Cerebellar nuclear complex (tissue), 1 donor: ENCODE data around the gene SLC25A22.
A peak's percentile ranks its signal among the peaks of the same experiment; 100 is the strongest.

Experiments used
- DNase-seq, 2 experiments: peaks; one replicate each; lab custom pipeline; 2025; lab: John Stamatoyannopoulos, UW

SLC25A22 gene

DNA sequence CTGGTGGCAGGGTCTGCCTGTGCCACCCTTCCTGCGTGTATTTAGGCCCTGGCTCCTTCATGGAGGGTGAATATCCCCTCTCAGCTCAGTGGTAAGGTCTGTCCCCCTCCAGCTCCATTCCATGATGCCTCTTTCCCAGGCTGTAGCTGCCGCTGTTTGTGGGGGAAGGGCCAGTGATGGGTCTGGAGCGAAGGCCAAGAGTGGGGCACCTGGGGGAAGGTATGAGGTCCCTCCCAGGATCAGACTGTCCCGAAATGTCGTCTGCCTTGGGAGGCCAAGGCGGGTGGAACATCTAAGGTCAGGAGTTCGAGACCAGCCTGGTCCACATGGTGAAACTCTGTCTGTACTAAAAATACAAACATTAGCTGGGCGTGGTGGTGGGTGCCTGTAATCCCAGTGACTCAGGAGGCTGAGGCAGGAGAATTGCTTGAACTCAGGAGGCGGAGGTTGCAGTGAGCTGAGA lies 35.8 kb upstream of the SLC25A22 start:
- no peak for DNase-seq

DNA sequence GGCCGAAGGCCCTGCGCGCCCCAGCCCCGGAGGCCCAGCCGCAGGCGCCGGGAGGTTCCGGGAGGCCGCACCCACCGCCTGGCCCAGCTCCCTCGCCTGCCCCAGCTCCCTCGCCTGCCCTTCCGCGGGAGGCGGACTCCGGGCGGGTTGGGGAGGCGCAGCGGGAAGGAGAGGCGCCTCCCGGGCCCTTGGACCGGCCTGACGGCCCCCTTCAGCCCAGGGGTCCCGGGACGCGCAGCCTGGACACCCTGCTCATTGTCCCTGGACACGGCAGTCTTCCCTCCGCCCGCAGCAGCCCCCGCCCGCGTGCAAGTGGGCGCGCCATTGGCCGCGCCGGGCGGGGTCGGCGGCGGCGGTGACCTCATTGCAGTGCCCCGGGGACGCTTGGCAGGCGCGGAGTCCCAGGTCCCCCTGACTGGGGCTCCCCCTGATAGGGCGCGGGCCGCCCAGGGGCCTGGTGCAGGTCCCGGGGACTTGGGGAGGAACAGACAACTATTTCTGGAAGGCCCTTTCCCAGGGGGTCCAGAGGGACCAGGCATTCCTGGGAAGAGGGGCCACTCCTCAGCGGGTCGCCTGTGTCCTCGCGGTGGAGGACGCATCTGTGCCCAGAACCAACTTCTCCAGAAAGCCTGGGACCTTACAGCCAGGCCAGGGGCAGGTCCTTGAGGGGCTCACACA lies 35.2 kb upstream of the SLC25A22 start:
- DNase-seq, result no peak

DNA sequence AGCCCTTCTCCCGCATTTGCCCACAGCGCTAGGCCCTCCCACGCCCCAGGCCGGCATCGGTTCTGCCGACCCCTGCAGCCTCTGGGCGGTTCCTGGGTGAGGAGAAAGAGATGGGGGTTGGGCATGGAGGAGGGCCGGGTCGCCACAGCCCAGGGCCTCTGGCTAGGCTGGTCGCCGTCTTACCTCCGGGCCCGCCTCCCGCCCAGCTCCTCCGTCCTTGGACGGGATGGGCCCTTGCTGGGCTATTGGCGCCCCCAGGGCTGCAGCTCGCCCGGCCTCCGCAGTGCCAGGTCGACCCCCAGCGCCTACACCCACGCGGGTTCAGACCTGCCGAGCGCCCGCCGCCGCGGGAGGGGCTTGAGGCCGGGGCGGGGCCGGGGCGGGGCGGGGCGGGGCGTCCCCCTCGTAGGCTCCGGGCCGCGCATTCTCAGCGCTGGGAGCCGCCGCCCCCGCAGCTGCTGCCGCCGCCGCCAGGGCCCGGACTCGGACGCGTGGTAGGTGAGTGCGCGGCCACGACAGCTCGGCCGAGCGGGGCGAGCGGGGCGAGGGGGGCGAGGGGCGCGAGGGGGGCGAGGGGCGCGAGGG lies 34.5 kb upstream of the SLC25A22 start, which contains the start of gene CD151:
CD151 (plus strand) TSS at position 424 of the 585 bp plus-strand sequence. CDS start 3,118 bp downstream, outside the sequence.
- DNase-seq, result no peak

DNA sequence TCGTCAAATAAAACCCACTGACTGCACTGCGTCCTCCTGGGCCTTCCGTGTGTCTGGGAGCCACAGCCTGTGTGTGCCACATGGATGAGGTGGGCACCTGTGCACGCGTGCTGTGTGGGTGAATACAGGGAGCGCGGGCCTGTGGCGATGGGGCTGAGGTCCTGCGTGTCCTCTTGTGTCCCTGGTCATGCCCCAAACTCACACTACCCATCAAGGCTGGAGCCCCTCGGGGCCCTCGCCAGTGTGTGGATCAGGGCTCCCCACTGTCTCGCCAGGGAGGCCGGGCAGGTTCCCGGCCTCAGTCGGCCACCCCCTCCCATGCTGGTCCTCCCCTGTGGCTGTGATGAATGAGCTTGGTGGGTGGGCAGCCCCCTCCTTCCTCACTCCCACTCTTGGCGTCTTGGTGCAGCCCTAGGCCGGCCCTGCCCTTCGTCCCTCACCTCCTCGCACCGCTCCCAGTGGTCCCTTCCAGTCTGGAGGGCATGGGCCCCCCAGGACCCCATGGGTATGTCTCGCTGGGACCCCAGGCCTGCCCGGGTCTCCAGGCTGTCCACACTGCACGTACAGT lies 34.0 kb upstream of the SLC25A22 start:
- DNase-seq, result no peak

DNA sequence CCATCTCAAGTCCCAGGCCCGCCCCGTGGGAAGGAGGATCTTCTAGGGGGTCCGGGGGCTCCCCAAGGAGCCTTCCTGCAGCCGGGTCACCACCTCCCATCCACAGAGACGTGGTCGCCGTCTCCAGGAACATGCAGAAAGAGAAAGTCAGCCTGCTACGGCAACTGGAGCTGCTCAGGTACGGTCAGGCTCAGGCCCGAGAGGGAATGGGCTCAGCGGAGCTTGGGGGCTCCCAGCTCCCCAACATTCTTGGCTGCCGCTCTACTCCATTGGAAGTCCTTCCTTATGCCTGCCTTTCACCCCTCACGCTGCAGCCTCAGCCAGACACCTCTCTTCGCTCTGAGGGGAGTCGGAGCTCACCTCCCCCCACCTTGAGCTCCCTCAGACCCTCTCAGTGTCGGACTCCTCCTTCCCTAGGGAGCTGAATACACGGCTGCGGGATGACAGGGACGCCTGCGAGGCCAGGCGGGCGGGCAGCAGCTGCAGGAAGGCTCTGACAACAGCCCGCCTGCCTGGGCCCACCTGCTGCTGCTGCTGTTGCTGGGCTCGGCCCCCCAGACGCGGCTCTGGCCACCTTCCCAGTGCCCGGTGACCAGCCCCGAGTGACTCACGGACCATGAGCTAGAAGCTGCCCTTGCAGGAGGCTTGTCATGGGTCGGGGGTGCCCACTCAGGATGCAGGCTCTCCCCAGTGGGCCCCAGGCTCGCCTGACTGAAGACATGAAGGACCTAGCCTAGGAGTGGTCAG lies 33.2 kb upstream of the SLC25A22 start:
- DNase-seq, result no peak

DNA sequence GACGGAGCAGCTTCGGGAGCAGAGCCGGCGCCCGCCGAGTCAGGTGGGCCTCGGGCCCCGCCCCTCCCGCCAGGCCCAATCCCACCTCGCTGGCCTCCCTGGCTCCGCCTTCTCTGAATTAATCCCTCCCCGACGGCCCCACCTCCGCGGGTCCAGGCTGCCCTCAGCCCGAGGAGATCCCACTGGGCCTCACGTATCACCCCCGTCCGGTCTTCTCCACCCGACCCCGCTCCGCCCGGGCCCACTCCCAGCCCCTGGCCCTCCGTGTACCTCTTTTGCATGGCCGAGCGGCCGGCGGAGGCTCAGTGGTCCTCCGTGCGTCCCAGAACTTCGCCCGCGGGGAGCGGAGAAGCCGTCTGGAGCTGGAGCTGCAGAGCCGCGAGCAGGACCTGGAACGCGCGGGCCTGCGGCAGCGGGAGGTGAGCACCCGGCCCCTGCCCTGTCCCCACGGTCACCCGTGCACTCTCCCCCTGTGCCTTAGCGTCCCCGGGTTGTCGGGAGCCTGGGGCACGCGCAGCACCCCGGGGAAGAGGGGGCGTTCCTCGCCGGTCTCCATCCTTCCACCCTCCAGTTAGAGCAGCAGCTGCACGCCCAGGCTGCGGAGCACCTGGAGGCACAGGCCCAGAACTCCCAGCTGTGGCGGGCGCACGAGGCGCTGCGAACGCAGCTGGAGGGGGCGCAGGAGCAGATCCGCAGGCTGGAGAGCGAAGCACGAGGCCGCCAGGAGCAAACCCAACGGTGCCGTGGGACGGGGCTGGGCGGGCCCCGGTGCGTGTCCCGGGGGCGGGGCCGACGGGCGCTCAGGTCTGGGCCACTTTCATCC lies 32.4 kb upstream of the SLC25A22 start:
- peak in 1 of 2 experiments; percentile 45 for DNase-seq

DNA sequence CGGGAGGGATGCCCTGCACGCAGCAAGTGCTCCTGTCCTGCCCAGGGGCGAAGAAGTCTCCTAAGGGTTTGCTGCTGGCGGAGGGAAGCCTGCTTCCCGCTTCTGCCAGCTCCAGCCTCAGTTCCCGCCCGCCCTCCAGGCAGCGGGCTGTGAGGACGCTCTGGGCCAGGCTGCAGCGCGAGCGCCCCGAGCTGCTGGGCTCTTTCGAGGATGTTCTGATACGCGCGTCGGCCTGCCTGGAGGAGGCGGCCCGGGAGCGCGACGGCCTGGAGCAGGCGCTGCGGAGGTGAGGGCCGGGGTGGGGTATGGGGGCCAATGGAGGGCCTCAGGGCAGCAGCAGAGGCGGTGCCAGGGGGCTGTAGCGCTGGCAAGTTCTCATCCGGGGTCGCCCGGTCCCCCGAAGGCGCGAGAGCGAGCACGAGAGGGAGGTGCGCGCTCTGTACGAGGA lies 31.8 kb upstream of the SLC25A22 start:
- no peak for DNase-seq

DNA sequence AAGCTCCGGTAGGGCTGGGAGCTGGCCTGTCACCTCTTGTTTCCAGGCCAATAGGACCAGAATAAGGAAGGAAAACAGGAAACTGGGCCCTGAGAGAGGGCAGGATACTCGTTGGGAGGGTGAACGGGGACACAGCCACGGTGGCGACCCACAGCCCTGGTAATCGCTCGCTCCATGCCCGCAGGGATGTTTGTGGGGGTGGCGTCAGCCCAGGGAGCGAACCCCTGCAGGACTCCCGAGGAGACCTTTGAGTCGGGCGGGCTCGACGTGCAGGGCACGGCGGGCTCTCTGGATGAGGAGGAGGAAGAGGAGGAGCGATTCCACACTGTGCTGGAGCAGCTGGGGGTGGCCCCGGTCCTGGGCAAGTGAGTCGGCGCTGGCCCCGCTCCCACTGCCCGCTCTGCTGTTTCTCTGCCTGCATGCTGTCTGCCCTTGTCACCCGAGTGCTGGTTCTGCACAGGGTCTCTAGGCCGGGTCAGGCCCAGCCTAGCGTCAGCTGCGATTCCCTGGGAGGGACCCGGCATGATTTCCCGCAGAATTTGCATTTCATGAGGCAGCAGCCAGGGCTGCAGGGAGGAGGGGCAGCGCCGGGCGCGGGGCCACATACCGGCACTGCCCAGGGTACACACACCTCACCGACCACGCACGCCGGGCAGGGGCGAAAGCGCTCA lies 31.2 kb upstream of the SLC25A22 start:
- no peak for DNase-seq

DNA sequence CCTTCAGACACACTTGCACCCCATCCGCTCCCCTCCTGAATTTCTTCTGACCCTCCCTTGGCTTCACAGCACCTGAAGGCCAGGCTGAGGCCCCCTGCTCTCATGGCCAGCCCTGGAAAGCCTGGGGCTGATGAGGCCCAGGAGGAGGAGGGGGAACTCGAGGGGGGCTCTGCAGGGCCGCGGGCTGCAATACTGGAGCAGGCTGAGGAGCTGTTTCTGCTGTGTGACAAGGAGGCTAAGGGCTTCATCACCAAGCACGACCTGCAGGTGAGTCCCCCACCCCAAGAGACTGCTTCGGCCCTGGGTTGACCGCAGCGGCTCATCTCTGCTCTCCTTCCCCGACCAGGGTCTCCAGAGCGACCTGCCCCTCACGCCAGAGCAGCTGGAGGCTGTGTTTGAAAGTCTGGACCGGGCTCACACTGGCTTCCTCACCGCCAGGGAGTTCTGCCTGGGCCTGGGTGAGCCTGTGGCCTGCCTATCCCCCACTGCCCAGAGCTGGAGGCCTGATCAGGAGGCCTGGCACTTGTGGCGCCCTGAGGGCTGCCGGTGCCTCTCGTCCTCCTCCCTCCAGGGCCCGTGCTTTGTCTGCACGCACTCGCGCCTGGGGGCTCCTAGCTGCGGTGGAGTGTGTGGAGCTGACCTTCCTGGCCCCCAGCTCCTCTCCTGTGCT lies 30.6 kb upstream of the SLC25A22 start:
- no peak for DNase-seq

DNA sequence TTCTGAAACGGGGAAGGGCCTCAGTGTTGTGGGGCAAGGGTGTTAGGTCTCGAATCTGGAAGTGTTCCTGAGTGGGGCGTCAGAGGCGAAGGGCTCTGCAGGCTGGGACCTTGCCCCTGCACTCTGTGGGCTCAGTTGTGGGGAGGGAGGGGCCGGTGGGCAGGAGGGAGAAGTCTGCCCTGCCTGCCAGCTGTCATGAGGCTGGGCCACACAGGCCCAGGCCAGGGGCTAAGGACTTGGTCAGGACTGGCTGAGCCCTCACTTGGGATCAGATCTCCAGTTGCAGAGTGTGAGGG lies 29.8 kb upstream of the SLC25A22 start, which contains the start of gene CRACR2B:
CRACR2B (plus strand) TSS at position 23 of the 296 bp plus-strand sequence. CDS start 689 bp downstream, outside the sequence.
- no peak for DNase-seq

DNA sequence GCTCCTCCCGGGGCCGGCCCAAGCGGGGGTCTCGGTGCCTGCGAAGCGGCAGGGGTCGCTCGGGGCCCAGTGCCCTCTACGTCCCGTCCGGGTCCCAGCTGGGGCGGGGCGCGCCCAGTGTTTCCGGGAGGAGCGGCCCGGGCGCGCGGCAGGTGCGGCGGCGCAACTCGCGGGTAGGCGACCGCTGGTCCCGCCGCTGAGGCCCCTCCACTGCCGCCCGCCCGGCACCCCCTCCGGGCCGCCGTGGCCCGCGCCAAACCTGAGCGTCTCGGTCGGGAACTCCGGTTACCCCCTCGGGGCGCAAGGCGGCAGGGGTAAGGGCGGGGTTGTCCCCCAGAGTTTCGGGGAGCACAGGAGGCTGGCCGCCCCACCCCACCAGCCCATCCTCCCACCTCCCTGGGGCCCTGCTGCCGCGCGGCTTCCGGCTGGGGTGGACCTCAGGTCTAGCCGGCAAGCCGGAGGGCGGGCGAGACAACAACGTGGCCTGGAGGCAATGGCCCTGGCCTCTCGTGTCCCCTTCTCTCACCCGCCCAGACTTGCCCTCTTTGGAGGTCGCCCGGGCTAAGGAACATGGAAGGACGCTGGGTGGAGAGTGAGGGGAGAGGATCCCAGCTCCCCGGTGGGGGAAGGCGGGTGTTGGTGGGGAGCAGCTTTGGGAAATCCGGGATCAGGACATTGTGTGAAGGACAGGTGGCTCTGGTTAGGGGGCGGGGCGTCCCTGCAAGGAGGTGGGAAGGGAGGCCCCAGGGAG lies 29.2 kb upstream of the SLC25A22 start:
- no peak for DNase-seq

DNA sequence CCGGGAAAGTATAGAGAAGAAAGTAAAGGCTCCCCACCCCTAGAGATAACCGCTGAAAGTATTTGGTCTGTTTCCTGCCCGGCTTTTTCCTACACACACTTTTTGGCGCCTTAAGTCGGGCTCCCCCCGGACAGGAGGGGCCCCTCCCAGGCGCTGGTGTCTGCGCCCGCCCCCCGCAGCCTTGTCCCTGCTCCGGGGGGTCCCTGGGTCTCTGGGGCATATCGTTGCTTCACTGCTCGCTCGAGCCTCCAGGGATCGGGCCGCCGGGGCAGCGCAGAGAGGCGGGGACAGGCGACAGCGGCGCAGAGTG lies 28.7 kb upstream of the SLC25A22 start:
- DNase-seq, result no peak

DNA sequence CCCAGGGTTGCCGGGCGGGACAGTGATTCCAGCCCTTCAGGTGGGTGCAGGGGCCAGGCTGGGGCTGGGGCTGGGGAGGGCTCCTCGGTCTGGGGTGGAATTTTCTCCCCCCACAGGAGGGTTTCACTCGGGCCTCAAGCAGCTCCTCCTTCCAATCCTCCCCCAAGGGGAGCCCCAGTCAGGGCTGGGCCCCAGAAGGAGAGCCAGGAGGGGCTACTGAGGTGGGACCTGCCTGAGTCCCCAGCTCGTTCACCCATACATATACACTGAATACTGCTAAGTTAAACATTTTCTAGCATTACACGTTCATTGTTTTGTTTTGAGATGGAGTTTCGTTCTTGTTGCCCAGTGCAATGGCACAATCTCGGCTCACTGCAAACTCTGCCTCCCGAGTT lies 28.1 kb upstream of the SLC25A22 start:
- no peak for DNase-seq

DNA sequence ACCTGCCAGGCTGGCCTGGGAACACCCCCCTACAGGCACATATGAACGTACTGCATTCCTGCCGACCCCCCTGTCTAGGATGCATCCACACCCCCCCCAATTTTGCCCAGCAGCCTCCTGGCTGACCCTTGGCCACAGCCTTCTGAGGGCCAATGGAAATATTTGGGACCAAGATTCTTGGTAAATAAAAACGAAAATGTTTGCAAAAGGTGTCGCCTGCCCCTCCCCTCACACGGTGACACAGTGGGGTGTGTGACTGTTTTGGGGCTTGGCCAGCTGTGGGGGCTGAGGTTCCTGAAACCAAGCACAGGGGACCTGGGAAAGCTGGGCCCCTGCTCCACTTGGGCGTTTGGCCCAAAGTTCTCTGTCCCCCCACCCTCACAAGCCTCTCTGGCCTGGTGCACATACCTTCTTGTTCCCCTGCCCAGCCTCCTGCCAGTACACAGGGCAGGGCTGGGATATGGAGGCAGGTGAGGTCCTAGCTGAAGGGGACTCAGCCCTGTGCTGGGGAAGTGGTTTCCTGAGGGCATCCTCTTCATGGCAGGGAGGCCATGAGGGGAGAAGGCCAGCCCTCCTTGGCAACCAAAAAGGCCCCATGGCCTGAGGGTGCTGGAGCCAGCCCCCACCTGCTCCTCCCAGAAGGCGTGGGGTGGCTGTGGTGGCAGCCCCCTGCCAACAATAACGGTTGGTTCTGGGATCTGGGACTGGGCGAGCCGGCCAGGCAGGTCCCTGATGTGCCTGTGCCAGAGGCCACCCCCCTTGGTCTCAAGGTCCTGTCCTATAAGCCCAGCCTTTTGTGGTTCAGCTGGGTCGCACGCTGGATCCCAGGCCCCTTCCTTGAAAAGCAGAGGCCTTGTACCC lies 27.5 kb upstream of the SLC25A22 start:
- DNase-seq, result no peak

DNA sequence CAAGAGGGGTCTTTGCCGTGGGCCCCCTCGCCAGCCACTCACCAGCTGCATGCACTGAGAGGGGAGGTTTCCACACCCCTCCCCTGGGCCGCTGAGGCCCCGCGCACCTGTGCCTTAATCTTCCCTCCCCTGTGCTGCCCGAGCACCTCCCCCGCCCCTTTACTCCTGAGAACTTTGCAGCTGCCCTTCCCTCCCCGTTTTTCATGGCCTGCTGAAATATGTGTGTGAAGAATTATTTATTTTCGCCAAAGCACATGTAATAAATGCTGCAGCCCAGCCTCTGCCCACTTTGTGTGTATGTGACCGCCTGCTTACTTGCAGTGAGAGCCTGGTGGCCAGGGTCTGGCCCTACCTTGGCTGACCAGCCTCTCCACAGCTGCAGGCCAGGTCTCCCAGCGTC lies 26.9 kb upstream of the SLC25A22 start:
- no peak for DNase-seq

DNA sequence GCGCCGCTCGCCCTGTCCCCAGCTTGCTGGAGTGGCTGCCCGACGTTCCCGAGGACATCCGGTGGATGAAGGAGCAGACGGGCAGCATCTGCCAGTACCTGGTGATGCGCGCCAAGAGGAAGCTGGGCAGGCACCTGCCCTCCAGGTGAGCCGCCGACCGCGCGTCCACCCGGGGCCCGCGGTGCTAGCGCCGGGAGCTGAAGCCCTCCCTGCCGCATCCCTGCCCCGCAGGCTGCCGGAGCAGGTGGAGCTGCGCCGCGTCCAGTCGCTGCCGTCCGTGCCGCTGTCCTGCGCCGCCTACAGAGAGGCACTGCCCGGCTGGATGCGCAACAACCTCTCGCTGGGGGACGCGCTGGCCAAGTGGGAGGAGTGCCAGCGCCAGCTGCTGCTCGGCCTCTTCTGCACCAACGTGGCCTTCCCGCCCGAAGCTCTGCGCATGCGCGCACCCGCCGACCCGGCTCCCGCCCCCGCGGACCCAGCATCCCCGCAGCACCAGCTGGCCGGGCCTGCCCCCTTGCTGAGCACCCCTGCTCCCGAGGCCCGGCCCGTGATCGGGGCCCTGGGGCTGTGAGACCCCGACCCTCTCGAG lies 26.3 kb upstream of the SLC25A22 start:
- DNase-seq, result no peak

DNA sequence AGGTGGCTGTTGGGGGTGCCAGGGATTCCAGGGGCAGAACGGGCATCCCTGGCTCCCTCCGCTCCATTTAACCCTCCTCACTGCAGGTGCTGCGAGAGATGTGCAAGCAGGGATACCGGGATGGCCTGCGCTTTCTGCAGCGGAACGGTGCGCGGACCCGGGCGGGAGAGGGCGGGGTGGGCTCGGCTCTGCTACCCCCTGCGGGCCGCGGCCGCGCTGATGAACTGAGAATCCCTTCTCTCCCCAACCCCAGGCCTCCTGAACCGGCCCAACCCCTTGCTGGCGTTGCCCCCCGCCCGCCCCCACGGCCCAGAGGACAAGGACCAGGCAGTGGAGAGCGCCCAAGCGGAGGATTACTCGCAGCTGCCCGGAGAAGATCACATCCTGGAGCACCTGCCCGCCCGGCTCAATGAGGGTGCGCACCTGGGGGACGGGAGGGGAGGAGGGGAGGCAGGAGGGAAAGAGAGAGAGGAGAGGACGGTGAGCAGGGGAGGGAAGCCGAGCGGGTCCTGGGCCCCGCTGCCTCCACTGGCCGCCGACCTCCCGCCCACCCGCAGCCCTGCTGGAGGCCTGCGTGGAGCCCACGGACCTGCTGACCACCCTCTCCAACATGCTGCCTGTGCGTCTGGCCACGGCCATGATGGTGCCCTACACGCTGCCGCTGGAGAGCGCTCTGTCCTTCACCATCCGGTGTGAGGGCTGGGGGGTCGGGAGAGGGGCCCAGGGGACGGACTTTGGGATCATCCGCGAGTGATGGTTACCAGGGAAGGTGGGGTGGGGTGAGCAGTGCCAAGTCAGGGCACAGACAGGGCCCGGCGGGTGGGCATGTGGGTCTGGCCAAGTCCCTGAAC lies 25.6 kb upstream of the SLC25A22 start:
- no peak for DNase-seq
